SIG-M5 treated with dmso at 0.1 percent for 504 hours (cell line): Measurements from ENCODE around the gene ZNF415.
"Not testable (repeated sequence)": the region's sequence is repeated elsewhere in the genome, so short reads cannot be mapped to it uniquely, and the experiment has no call there.

Experiments
- DNase-seq: peaks from one replicate; lab custom pipeline; 2025; ENCODE audit not compliant: unreplicated experiment; lab: John Stamatoyannopoulos, UW

ZNF415 gene

DNA sequence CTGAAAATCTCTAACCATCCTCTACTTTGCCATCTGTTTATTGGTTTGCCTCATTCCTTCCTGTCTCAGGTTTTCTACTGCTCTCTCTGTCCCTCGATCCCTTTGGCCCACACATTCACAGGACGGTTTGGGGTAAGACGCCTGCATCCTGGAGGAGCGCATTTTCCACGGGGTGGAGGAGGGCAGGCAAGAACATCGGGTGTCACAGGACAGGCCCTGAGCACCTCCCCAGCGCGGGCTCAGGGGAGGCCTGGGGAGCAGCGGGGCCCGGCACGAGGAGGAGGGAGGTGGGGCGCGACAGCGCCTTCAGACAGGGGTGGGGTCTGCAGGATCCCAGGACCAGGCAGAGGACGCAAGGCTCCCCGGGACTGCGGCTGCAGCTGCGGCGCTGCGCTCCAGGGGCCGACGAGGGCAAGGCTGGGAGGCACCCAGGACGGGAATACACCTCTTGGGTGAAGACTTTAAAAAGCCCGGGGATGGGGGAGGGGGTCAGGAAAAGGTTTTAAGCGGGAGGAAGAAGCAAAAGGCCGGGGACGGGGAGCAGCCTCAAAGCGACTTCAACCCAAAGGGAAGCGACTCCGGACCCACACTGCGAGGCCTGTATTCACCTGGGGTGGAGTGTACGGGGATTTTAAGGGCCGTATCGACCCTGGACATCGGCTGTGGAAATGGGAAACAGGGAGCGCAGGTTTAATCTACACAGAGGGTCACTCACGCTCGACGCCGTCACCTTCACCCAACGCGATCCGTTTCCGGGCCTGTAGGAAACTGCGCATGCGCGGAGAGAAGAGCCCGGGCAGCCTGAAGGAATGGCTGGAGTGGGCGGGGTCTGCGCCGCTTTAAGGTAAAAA, at the start of gene ZNF415:
TSS of gene ZNF415 (minus strand) at position 770 of the 851 bp plus-strand sequence. CDS start 10,234 bp downstream, outside the sequence.
- no peak for DNase-seq

DNA sequence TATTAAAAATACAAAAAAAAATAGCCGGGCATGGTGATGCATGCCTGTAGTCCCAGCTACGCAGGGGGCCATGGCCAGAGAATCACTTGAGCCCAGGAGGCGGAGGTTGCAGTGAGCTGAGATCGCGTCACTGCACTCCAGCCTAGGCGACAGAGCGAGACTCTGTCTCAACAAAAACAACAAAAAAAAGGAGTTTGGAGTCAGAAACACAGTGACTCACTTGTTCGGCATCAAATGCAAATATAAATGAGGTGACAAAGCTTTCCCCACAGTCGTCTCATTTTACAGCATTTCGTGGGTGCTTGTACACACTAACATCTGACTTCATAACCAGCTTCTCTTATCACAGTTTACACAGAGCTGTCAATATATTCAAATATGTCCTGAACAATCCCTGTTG, 49.5 kb upstream of the ZNF415 start:
- no peak for DNase-seq

GRCh38 chr19:53177986-53178385, 45.3 kb upstream of the ZNF415 start:
- DNase-seq: no peak

- DNase-seq: no peak
These were observed 40.2 kb upstream of the ZNF415 start for GRCh38 chr19:53172889-53173288.

DNA sequence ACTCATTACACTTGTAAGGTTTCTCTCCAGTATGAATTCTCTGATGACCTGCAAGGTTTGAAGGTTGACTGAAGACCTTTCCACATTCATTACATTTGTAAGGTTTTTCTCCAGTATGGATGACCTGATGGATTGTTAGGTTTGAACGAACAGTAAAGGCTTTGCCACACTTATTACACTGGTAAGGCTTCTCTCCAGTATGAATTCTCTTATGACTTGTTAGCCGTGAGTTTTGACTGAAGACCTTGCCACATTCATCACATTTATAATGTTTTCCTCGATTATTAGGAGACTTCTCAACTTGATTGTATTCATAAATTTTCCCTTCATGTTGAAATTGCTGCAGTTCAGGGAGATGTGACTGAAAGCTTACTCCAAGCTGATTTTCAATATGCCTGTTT, 33.0 kb upstream of the ZNF415 start:
- DNase-seq: no peak

GRCh38 chr19:53161123-53161522, 28.4 kb upstream of the ZNF415 start:
- no peak for DNase-seq

DNA sequence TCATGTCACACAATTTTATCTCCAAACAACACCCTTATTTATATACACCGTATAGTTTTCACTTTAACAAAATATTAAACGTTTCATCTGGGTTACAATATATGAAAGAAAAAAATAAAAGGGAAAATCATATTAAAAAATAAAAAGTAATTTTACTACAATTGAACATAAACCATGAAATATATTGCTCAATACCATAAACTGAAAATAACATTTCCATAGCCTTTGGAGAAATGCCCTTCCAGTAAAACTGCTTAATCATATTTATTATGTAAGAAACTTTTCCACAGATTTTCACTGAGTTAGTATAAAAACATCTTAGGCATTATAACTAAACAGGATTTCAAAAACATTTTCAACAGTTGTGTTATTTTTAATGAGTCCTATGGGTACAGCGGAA, 27.6 kb upstream of the ZNF415 start:
- no peak for DNase-seq

DNA sequence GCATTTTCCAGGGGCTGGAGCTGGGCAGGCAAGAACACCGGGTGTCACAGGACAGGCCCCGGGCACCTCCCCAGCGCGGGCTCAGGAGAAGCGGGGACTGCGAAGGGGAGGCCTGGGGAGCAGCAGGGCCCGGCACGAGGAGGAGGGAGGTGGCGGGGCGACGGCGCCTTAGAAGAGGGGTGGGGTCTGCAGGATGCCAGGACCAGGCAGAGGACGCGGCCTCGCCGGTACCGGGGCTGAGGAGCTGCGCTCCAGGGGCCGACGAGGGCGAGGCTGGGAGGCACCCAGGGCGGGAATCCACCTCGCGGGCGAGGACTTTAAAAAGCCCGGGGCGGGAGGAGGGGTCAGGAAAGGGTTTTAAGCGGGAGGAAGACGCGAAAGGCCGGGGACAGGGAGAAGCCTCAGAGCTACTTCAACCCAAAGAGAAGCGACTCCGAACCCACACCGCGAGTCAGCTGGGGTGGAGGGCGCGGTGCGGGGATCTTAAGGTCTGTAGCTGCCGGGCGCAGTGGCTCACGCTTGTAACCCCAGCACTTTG, 25.5 kb upstream of the ZNF415 start:
- no peak for DNase-seq

- no peak for DNase-seq
These were observed 24.9 kb upstream of the ZNF415 start for GRCh38 chr19:53157626-53158025.

DNA sequence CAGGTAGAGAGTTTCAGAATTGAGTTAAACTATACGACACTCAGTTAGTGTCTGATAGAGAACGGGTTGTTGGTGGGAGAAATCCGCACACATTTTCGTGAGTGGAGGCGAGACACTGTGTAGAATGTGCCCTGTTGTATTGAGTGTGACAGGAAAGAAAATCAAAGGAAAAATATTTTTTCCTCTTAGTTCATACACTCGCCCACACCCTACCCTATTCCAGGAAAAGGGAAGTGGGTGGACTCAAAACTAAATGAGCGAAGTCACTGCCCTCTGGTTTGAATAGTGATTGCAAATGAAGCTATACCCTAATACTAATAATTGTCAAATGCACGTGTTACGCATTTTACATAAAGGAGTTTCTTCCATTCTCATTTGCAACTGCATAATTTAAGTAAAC, 24.1 kb upstream of the ZNF415 start:
- no peak for DNase-seq

DNA sequence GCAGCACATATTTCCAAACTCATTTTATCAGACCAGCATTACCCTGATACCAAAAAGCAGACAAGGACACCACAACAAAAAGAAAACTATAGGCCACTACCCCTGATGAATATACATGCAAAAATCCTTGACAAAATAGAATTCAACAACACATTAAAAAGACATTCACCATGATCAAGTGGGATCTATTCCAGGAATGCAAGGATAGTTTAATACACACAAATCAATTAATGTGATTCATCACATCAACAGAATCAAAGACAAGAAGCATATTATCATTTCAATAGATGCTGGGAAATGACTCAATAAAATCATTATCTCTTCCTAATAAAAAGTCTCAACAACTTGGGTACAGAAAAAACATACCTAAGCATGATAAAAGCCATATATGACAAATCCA, 14.9 kb upstream of the ZNF415 start:
- no peak for DNase-seq

GRCh38 chr19:53140351-53140750, 7.6 kb upstream of the ZNF415 start:
- DNase-seq: no peak

DNA sequence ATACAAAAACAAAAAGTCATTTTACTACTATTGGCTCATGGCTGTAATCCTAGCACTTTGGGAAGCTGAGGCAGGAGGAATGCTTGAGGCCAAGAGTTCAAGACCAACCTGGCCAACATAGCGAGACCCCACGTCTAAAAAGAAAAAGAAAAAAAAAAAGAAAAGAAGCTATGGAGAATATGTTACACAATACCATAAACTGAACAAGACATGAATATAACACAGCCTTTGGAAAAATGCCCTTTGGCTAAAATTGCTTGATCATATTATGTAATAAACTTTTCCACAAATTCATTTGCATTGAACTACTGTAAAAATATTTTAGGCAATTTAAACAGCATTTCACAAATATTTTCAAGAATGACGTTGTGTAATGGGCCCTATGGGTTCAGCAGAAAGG, 3.7 kb upstream of the ZNF415 start:
- DNase-seq: no peak

DNA sequence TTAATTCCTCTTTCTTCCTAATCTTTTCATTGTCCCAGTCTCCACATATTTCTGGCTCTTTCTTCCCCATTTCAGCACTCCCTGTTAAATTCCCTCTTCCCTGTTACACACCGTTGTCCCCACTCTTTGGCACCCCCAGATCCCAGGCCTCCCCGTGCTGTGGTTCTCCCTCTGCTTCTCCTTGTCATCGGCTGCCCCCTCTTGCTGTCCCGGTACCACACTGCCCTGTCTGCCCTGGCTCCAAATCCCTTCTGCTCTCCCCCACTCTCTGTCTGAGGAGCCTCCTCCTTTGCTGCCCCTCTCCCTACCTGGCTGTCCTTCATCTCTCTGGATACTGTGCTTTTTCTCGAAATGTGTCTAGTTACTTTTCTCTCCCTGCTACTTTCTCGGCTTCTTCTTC, 983 bp downstream of the ZNF415 start:
- no peak for DNase-seq

DNA sequence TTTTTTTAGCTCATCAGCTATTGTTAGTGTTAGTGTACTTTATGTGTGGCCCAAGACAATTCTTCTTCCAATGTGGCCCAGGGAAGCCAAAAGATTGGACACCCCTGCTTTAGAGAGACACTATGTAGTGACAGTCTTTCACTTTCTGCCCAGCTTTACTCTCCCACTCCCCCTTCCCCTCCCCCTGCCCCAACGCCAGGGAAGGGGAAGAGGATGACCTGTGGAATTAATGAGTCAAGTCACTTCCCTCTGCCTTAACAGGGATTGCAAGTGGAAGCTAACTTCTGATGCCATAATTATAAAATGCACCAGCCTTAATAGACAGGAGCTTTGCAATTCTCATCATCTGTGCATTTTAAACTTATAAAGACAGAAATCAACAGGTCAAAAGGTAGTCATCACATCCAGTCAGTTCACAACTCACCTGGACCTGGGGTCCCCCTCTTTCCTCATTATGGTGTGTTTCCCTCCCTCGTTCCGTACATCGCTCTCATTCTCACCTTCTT, 1.6 kb downstream of the ZNF415 start:
- DNase-seq: no peak

- no peak for DNase-seq
These were observed 2.2 kb downstream of the ZNF415 start for GRCh38 chr19:53130506-53130905.

- DNase-seq: not testable (repeated sequence)
These were observed 5.8 kb downstream of the ZNF415 start for GRCh38 chr19:53126733-53127526.

DNA sequence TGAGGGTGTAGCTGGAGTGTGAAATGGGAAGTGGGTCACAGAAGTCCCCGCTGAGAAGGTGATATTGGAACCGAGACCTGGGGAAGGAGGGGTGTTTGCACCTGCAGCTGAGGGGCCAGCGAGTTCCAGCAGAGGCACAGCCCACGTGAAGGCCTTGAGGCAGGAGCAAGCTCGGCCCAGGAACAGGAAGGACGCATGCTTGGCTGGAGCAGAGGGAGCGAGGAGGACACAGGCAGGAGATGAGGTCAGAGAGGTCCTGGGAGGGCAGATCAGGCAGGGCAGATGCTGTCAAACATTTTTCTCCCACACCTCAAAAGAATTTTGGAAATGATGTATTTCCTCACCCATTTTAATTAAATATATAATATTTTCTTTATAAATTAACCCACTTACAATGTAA, 9.3 kb downstream of the ZNF415 start:
- DNase-seq: no peak

- no peak for DNase-seq
These were observed 20.4 kb downstream of the ZNF415 start for GRCh38 chr19:53112286-53112685.

- DNase-seq: no peak
These were observed 23.2 kb downstream of the ZNF415 start for GRCh38 chr19:53109527-53109926.
